Adipocyte (in vitro differentiated cells): ENCODE measurements around the gene PPARD.

ENCODE experiments used
- DNase-seq: peaks from one replicate; pipeline ENCODE4 v3.0.0-alpha.2; 2015; ENCODE audit warnings: low read depth
- H3K27me3 ChIP-seq: replicated peaks from 2 replicates; pipeline ENCODE4 v1.7.0; 2013; ENCODE audit warnings: mild to moderate bottlenecking, low read length, moderate library complexity; ENCODE audit not compliant: control insufficient read depth, insufficient read depth
- H3K36me3 ChIP-seq: 2 replicates; pipeline ENCODE4 v1.7.0; 2013; ENCODE audit warnings: low read length, mild to moderate bottlenecking, moderate library complexity; ENCODE audit not compliant: control insufficient read depth, insufficient read depth, severe bottlenecking
- H3K4me1 ChIP-seq: 2 replicates; pipeline ENCODE4 v1.7.0; 2013; ENCODE audit warnings: mild to moderate bottlenecking, low read length, moderate library complexity; ENCODE audit not compliant: control insufficient read depth, insufficient read depth
- H3K4me3 ChIP-seq: 2 replicates; pipeline ENCODE4 v1.7.0; 2013; ENCODE audit warnings: mild to moderate bottlenecking, low read length, moderate library complexity
- H3K9ac ChIP-seq: 2 replicates; pipeline ENCODE4 v1.7.0; 2013; ENCODE audit warnings: mild to moderate bottlenecking, low read length, moderate library complexity
- H3K9me3 ChIP-seq: 2 replicates; pipeline ENCODE4 v1.7.0; 2013; ENCODE audit warnings: mild to moderate bottlenecking, low read length, moderate library complexity; ENCODE audit not compliant: control insufficient read depth

PPARD gene

GRCh38 chr6:35391240-35391968 is 49.0 kb downstream of the PPARD start:
- H3K27me3 ChIP-seq = no peaks in the 10 kb centered on the region

GRCh38 chr6:35392111-35392702 is 49.8 kb downstream of the PPARD start:
- DNase-seq = no peak
- H3K4me3 ChIP-seq = no peak overlapping the region
- no peaks in the 10 kb centered on the region for H3K27me3 ChIP-seq
- peaks cover 8% of the 10 kb centered on the region for H3K4me1 ChIP-seq
- no peaks in the 10 kb centered on the region for H3K9me3 ChIP-seq
- no peaks in the 10 kb centered on the region for H3K36me3 ChIP-seq
- H3K9ac ChIP-seq = no peak overlapping the region

More at GRCh38 chr6:35391240-35391968, 49.0 kb downstream of the PPARD start:
- H3K36me3 ChIP-seq = no peaks in the 10 kb centered on the region
- no peaks in the 10 kb centered on the region for H3K9me3 ChIP-seq
- H3K4me1 ChIP-seq = peaks cover 7% of the 10 kb centered on the region
- H3K9ac ChIP-seq = no peak overlapping the region
- peak; percentile 75 for DNase-seq
- H3K4me3 ChIP-seq = no peak overlapping the region

- Histone ChIP-seq H3K9me3 (no peaks in the 10 kb centered on the region), H3K36me3 (no peaks in the 10 kb centered on the region), H3K9ac (no peak overlapping the region), H3K4me3 (no peak overlapping the region), H3K4me1 (peaks cover 10% of the 10 kb centered on the region), H3K27me3 (no peaks in the 10 kb centered on the region)
- DNase-seq = no peak
Measured at GRCh38 chr6:35392773-35393672, 50.7 kb downstream of the PPARD start.

- Histone ChIP-seq H3K9ac (no peak overlapping the region), H3K4me3 (no peak overlapping the region), H3K4me1 (peaks cover 3% of the 10 kb centered on the region), H3K9me3 (no peaks in the 10 kb centered on the region), H3K27me3 (no peaks in the 10 kb centered on the region), H3K36me3 (no peaks in the 10 kb centered on the region)
- DNase-seq = no peak
Measured at GRCh38 chr6:35396991-35397390, 54.6 kb downstream of the PPARD start.

- H3K9me3 ChIP-seq = no peaks in the 10 kb centered on the region
- H3K27me3 ChIP-seq = no peaks in the 10 kb centered on the region
- no peak overlapping the region for H3K9ac ChIP-seq
- H3K36me3 ChIP-seq = no peaks in the 10 kb centered on the region
- peaks cover 3% of the 10 kb centered on the region for H3K4me1 ChIP-seq
- no peak overlapping the region for H3K4me3 ChIP-seq
- DNase-seq = no peak
Measured at GRCh38 chr6:35397806-35398418, 55.6 kb downstream of the PPARD start.

GRCh38 chr6:35398526-35398925 is 56.2 kb downstream of the PPARD start:
- Histone ChIP-seq H3K27me3 (no peaks in the 10 kb centered on the region), H3K36me3 (no peaks in the 10 kb centered on the region), H3K4me1 (peaks cover 3% of the 10 kb centered on the region), H3K9ac (no peak overlapping the region), H3K9me3 (no peaks in the 10 kb centered on the region), H3K4me3 (no peak overlapping the region)
- no peak for DNase-seq

- Histone ChIP-seq H3K4me3 (no peak overlapping the region), H3K36me3 (no peaks in the 10 kb centered on the region), H3K4me1 (peaks cover 3% of the 10 kb centered on the region), H3K27me3 (no peaks in the 10 kb centered on the region), H3K9ac (no peak overlapping the region), H3K9me3 (no peaks in the 10 kb centered on the region)
- DNase-seq = no peak
Measured at GRCh38 chr6:35400111-35400510, 57.8 kb downstream of the PPARD start.

GRCh38 chr6:35400901-35401311 is 58.5 kb downstream of the PPARD start:
- Histone ChIP-seq H3K9me3 (no peaks in the 10 kb centered on the region), H3K36me3 (no peaks in the 10 kb centered on the region), H3K4me3 (no peak overlapping the region), H3K9ac (no peak overlapping the region), H3K4me1 (peaks cover 3% of the 10 kb centered on the region), H3K27me3 (no peaks in the 10 kb centered on the region)
- no peak for DNase-seq

- H3K27me3 ChIP-seq = no peaks in the 10 kb centered on the region
- H3K4me1 ChIP-seq = peaks cover 3% of the 10 kb centered on the region
- H3K9ac ChIP-seq = no peak overlapping the region
- no peaks in the 10 kb centered on the region for H3K9me3 ChIP-seq
- H3K36me3 ChIP-seq = no peaks in the 10 kb centered on the region
- DNase-seq = no peak
- no peak overlapping the region for H3K4me3 ChIP-seq
Measured at GRCh38 chr6:35401514-35401913, 59.2 kb downstream of the PPARD start.

GRCh38 chr6:35402136-35402855 is 59.9 kb downstream of the PPARD start:
- H3K4me3 ChIP-seq = no peak overlapping the region
- H3K9me3 ChIP-seq = no peaks in the 10 kb centered on the region
- H3K9ac ChIP-seq = no peak overlapping the region
- DNase-seq = no peak
- peaks cover 2% of the 10 kb centered on the region for H3K4me1 ChIP-seq
- no peaks in the 10 kb centered on the region for H3K27me3 ChIP-seq
- no peaks in the 10 kb centered on the region for H3K36me3 ChIP-seq
